Activated CD8-positive, alpha-beta memory T cell treated with anti-CD3 and anti-CD28 coated beads, Interleukin-2, amount 10 ng/mL, durations not matched to agents 7 days and 5 days (primary cell): ENCODE measurements around the gene RPL3. TPM values are rescaled to one million over a fixed set of nuclear protein-coding genes. Genes with fewer than 3 reads are reported as not detected.

Experiments
- ATAC-seq: fragments of 150-1000 bp; cut with Tn5 transposase; one replicate; pipeline ENCODE4 v1.10.0; 2021; ENCODE audit warnings: moderate library complexity
- CTCF ChIA-PET: fragments of 350-600 bp; sonication (Branson Sonifier 250); formaldehyde crosslinking; loops from one replicate; lab custom pipeline; 2021; ENCODE audit warnings: antibody characterized with exemption; lab: Charles Lee
- DNase-seq: peaks from one replicate; pipeline ENCODE4 v3.0.0-alpha.2; 2020
- H3K27ac Mint-ChIP-seq: one replicate; pipeline ENCODE4 v1.8.0; 2021; ENCODE audit warnings: mild to moderate bottlenecking, mixed read lengths
- H3K27me3 Mint-ChIP-seq: one replicate; pipeline ENCODE4 v1.8.0; 2021; ENCODE audit warnings: mixed read lengths
- H3K36me3 Mint-ChIP-seq: one replicate; pipeline ENCODE4 v1.8.0; 2021; ENCODE audit warnings: mild to moderate bottlenecking, mixed read lengths
- H3K4me1 Mint-ChIP-seq: one replicate; pipeline ENCODE4 v1.8.0; 2021; ENCODE audit warnings: mixed read lengths
- H3K4me3 Mint-ChIP-seq: one replicate; pipeline ENCODE4 v1.8.0; 2021; ENCODE audit warnings: mild to moderate bottlenecking, moderate library complexity, mixed read lengths
- H3K9me3 Mint-ChIP-seq: one replicate; pipeline ENCODE4 v1.8.0; 2022; ENCODE audit warnings: low read depth, mixed read lengths
- total RNA-seq, 2 experiments: library from RNA; stranded (reverse); gene quantifications; one replicate each; pipeline ENCODE4 v1.2.3, GENCODE V29; 2021

The RPL3 gene
- total RNA-seq, 2 experiments from 2014 or later, result 1,571 to 1,769 TPM

DNA sequence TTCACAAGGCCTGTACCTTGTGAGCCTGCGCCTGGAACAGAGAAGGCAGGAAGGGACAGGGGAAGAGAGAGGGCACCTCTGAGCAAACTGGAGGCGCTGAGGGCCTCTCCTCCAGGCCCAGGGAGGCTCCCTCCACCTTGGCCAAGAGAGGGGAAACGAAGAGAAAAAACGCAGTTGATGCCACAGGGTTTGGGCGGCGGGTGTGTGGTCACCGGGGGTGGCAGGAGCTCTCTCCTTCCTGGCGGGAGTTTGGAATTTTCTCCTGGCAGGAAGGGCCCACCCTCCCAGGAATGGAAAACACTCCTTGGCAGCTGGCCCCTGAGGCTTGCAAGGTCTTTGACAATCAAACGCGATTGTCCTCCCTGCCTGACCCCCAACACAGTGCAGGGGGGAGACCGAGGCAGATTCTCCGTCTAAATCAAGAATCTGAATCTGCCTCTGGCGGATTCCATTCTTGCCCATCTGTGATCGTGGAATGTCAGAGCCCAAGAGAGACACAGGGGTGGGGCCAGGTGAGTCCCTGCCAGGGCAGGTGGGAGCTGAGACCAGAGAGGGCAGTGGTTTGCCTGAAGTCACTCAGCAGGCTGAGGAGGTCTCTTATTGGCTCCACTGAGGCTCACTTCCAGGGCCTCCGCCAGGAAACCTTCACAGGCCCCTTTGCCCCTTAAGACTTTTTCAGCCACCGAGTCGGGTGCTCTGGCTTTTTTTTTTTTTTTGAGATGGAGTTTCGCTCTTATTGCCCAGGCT, 21.0 kb downstream of the RPL3 start:
- ATAC-seq (no peak), DNase-seq (no peak)
- CTCF ChIA-PET, result interaction anchor here (1.5 kb wide), 1 partner anchor 13 kb away, joined by 3 read pairs; no protein-coding TSS in a partner anchor
- peaks cover 3% of the 10 kb centered on the region for H3K4me1 Mint-ChIP-seq
- no peak overlapping the region for H3K27ac Mint-ChIP-seq
- H3K36me3 Mint-ChIP-seq, result no peaks in the 10 kb centered on the region
- no peaks in the 10 kb centered on the region for H3K9me3 Mint-ChIP-seq
- H3K4me3 Mint-ChIP-seq, result no peak overlapping the region
- peaks cover 31% of the 10 kb centered on the region for H3K27me3 Mint-ChIP-seq

DNA sequence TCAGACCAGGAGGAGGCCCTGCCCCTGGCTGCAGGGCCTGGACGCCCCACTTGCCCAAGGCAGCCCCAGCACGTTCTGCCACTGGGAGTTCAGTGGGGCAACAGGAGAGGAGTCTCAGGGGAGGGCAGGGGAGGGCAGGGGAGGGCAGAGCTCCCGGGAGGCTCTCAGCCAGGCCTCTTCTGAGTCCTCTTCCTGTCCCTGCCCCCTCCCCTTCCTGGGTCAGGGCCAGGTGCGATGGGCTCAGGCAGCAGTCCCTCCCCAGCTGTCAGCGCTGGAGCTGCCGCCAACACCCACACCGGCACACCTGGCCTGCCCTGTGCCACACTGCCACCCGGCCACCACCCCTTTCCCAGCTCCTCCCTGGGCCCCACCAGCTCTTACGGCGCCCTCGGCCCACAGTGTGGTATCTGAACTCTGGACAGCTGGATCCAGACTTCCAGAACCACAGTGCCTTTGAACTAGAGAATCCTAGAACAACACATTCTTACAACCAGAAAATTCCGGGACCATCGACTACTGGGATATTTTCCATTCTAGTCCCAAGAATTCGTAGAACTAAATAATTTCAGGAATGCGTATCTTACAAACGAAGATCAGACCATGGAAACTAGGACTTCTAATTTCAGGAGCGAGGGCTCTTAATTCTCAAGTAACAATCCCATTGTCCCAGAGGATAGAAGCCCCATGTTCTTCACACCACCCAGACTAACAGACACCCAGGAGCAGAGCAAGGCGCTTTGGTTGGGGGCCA, 21.8 kb downstream of the RPL3 start:
- CTCF ChIA-PET, result interaction anchor here (1.5 kb wide), 1 partner anchor 13 kb away, joined by 3 read pairs; no protein-coding TSS in a partner anchor
- Mint-ChIP-seq H3K36me3 (no peaks in the 10 kb centered on the region), H3K27me3 (peaks cover 31% of the 10 kb centered on the region), H3K27ac (no peak overlapping the region), H3K9me3 (no peaks in the 10 kb centered on the region), H3K4me3 (no peak overlapping the region), H3K4me1 (peaks cover 3% of the 10 kb centered on the region)
- ATAC-seq, result no peak
- no peak for DNase-seq

DNA sequence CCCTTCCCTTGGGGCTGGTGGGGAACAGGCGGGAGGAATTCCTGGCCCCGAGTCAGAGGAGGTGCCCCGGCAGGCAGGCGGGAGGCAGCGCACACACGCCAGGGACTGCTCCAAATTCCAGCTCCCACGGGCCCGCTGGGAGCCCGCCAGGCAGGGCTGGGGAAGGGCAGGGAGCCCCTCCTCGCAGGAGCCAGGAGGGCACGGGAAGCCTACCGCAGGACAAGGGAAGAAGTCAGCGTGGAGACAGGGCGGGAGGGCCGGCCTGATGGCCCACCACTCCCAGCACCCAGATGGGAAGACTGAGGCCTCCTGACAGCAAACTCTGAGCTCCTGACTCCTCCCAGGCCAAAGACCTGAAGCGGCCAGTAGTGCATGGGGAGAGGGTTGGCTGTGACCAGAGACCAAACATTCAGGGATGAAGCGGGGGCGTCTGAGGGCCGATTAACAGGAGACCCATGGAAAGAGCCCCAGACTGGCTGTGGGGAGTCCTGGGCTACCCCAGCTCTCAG, 22.4 kb downstream of the RPL3 start:
- no peaks in the 10 kb centered on the region for H3K9me3 Mint-ChIP-seq

DNA sequence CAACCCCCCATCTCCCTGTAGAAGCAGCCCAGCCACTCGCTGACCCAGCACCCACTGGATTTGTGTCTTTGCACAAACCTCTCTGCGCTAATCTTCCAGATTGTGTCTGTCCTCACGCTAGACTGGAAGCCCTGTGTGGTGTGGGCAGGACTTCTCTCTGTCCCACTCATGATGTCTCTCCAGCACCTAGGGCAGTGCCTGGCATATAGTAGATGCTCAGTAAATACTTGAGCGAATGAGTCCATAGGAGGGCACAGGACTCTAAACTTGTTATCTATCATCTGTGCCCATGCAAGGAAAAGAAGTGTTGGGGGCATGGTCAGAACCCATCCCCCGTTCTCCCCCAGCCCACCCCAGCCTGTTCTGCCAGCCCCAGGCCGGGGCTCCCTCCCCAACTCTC, 22.9 kb downstream of the RPL3 start:
- Mint-ChIP-seq H3K27me3 (peaks cover 26% of the 10 kb centered on the region), H3K36me3 (no peaks in the 10 kb centered on the region), H3K9me3 (no peaks in the 10 kb centered on the region), H3K27ac (no peak overlapping the region), H3K4me1 (peaks cover 3% of the 10 kb centered on the region), H3K4me3 (no peak overlapping the region)
- CTCF ChIA-PET, result no interaction called here
- no peak for ATAC-seq
- no peak for DNase-seq

More for the DNA sequence above, 22.4 kb downstream of the RPL3 start:
- CTCF ChIA-PET, result interaction anchor here (1.5 kb wide), 1 partner anchor 14 kb away, joined by 3 read pairs; no protein-coding TSS in a partner anchor
- no peak for DNase-seq
- H3K27ac Mint-ChIP-seq, result no peak overlapping the region
- H3K36me3 Mint-ChIP-seq, result no peaks in the 10 kb centered on the region
- ATAC-seq, result no peak
- H3K27me3 Mint-ChIP-seq, result peaks cover 26% of the 10 kb centered on the region
- H3K4me3 Mint-ChIP-seq, result no peak overlapping the region
- H3K4me1 Mint-ChIP-seq, result peaks cover 3% of the 10 kb centered on the region

DNA sequence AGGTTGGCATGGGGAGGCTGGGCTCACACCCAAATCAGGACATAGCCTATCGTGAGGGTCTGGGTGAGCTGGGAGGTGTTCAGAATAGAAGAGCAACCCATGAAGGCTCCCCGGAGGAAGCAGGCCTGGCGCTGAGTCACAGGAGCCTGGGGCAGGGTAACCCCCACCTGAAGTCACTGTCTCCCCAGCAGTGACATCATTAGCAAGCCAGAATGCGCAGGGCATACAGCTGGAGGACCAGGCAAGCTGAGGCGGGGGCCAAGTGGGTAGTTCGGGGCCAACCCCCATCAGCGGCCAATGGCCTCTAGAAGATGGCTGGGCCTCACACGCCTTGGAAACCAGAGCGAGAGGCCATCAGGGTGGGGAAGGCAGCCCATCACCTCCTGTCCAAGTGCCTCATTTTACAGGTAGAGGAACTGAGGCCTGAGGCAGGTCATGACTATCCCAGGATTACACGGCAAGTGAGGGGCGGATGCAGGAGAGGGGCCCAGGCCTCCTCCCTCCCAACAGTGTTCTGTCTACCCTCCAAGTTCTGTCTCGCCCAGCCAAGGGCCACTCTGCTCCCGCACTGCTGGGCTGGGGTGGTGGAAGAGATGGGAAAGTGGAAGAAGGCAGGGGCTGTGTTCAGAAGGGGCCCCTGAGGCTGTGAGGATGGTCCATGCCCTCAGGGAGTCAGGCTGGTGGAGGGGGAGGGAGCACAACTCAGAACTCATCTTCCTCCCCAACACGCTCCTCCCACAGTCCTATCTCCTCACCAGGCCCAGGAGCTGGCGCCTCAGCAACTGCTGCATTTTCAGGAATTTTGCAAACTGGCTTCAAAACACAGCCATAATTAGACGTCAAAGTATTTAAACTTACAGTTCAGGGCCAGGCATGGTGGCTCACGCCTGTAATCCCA, 24.6 kb downstream of the RPL3 start:
- no peak for ATAC-seq
- peaks cover 2% of the 10 kb centered on the region for H3K4me1 Mint-ChIP-seq
- no peak for DNase-seq
- peaks cover 11% of the 10 kb centered on the region for H3K27me3 Mint-ChIP-seq
- no peak overlapping the region for H3K4me3 Mint-ChIP-seq
- no peaks in the 10 kb centered on the region for H3K9me3 Mint-ChIP-seq
- CTCF ChIA-PET, result no interaction called here
- no peaks in the 10 kb centered on the region for H3K36me3 Mint-ChIP-seq
- H3K27ac Mint-ChIP-seq, result no peak overlapping the region

DNA sequence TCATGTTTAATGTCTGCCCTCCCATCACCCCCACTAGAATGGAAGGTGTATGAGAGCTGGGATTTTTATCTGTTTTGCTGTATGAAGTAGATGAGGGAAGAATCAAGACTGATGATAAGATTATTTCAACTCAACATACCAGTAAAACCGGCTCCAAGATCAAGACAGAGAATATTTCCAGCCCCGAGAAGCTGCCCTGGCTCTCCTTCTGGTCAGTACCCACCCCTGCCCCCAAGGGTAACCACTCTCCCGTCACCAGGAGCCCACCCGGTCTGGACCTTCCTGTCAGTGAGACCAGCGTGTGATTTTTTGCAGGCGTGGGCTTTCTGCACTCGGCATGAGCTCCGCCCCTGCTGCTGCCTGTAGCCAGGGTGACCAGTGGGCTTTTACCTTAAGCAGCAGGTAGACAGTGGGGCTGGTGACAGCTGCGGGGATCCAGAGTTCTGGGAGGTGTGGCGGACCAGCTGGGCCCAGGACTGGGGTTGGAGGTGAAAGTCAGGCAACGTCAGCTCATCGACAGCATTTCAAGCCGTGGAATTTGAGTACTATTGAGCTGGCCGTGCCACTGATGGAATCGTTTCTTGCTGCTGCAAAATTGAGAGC, 25.6 kb downstream of the RPL3 start:
- H3K27me3 Mint-ChIP-seq, result peaks cover 3% of the 10 kb centered on the region
- no peak overlapping the region for H3K4me3 Mint-ChIP-seq
- H3K36me3 Mint-ChIP-seq, result no peaks in the 10 kb centered on the region
- DNase-seq (no peak), ATAC-seq (no peak)
- no peak overlapping the region for H3K27ac Mint-ChIP-seq
- H3K4me1 Mint-ChIP-seq, result no peaks in the 10 kb centered on the region
- no peaks in the 10 kb centered on the region for H3K9me3 Mint-ChIP-seq
- CTCF ChIA-PET, result interaction anchor here (1.3 kb wide), 1 partner anchor 123 kb away, joined by 5 read pairs; no protein-coding TSS in a partner anchor

DNA sequence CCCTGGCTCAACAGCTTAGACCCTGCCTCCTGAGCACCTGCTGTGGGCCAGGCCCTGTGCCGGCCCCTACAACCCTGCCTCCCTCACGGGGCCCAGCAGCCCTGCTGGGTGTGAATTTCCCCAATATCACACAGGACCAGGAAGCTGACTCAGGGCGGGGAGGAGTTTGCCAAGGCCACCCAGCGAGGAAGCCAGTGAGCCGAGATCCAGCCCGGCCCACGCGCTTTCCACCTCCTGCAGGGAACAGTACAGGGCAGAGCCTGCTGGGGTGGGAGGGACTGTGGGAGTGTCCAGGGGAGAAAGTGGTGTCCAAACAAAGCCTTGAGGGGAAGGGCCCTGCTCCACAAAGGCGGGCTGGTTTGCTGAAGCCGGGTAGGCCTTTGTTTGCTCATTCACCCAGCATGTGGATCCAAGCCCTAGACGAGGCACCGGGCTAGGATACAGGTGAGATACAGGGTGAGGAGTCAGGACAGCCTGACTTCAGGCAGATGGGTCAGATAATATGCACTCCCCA, 26.8 kb downstream of the RPL3 start:
- Mint-ChIP-seq H3K4me1 (no peaks in the 10 kb centered on the region), H3K27ac (no peak overlapping the region), H3K27me3 (peaks cover 2% of the 10 kb centered on the region), H3K4me3 (no peak overlapping the region), H3K9me3 (no peaks in the 10 kb centered on the region), H3K36me3 (no peaks in the 10 kb centered on the region)
- CTCF ChIA-PET, result interaction anchor here (1.3 kb wide), 1 partner anchor 122 kb away, joined by 5 read pairs; no protein-coding TSS in a partner anchor
- DNase-seq (no peak), ATAC-seq (peak; percentile 23)

DNA sequence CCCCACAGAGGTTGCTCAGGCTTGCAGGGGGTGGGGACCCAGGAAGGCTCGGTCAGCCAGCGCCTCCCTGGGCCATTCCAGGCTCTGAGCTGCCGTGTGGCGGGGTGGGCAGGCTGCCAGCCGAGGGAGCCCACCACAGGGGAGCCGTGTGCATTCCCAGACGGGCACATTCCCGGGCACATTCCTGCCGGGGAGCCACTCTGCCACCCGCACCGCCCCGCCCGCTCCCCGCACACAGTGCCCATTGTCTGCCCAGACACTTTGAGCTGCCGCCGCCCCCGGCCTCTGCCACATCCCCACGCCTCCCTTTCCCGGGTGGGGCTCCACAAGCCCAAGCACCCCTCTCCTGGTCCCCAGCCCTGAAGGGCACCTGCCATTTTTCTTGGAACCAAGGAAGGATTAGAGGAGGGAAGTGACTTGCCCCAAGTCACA, 27.4 kb downstream of the RPL3 start:
- Mint-ChIP-seq H3K9me3 (no peaks in the 10 kb centered on the region), H3K4me1 (no peaks in the 10 kb centered on the region), H3K36me3 (no peaks in the 10 kb centered on the region), H3K27ac (no peak overlapping the region), H3K4me3 (no peak overlapping the region), H3K27me3 (peaks cover 4% of the 10 kb centered on the region)
- DNase-seq (no peak), ATAC-seq (no peak)
- CTCF ChIA-PET, result no interaction called here

DNA sequence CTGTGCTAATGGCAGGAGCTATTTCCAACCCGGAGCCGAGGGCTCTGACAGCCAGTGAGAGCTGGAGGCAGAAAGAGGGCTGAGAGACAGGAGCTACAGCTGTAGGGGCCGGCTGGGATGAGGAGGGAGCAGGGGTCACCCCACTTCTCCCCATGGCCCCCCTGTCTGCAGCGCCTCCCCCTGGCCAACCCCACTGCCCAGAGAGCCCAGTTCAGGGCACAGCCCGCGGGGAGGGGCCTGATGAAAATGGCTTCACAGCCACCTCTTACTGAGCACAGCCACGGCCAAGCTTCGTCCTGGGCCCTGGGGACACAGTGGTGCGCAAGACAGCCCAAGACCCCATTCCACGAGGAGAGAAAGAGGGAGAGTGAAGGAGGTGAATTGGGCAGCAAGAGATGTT, 27.9 kb downstream of the RPL3 start:
- Mint-ChIP-seq H3K27ac (no peak overlapping the region), H3K36me3 (no peaks in the 10 kb centered on the region), H3K27me3 (peaks cover 8% of the 10 kb centered on the region), H3K4me1 (no peaks in the 10 kb centered on the region), H3K9me3 (no peaks in the 10 kb centered on the region), H3K4me3 (no peak overlapping the region)
- no peak for DNase-seq
- ATAC-seq, result no peak
- CTCF ChIA-PET, result interaction anchor here (1.1 kb wide), 1 partner anchor 29 kb away, joined by 3 read pairs; no protein-coding TSS in a partner anchor

DNA sequence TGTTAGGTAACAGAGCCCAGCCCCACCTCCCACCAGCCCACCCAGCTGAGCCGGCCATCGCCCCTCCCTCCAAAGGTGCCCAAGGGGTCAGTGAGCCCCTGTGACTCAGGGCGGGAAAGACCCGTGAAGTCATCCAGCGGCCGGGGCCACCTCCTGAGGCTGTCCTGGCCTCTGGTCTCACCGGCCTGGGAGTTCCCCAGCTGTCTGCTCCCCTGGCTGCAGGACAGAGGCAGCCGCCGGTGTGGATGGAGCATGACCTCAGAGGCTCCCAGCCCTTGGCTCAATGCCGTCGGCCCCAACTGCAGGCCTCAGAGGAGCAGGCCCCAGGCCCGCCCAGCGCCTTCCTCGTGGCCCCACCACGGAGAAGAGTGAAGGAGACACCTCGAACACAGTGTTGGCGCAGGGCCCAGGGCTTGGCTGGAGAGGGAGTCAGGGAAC, 28.7 kb downstream of the RPL3 start:
- H3K4me3 Mint-ChIP-seq, result no peak overlapping the region
- no peaks in the 10 kb centered on the region for H3K9me3 Mint-ChIP-seq
- peaks cover 8% of the 10 kb centered on the region for H3K27me3 Mint-ChIP-seq
- H3K27ac Mint-ChIP-seq, result no peak overlapping the region
- H3K36me3 Mint-ChIP-seq, result no peaks in the 10 kb centered on the region
- H3K4me1 Mint-ChIP-seq, result no peaks in the 10 kb centered on the region
- ATAC-seq, result no peak
- CTCF ChIA-PET, result interaction anchor here (1.1 kb wide), 1 partner anchor 29 kb away, joined by 3 read pairs; no protein-coding TSS in a partner anchor
- DNase-seq, result no peak

DNA sequence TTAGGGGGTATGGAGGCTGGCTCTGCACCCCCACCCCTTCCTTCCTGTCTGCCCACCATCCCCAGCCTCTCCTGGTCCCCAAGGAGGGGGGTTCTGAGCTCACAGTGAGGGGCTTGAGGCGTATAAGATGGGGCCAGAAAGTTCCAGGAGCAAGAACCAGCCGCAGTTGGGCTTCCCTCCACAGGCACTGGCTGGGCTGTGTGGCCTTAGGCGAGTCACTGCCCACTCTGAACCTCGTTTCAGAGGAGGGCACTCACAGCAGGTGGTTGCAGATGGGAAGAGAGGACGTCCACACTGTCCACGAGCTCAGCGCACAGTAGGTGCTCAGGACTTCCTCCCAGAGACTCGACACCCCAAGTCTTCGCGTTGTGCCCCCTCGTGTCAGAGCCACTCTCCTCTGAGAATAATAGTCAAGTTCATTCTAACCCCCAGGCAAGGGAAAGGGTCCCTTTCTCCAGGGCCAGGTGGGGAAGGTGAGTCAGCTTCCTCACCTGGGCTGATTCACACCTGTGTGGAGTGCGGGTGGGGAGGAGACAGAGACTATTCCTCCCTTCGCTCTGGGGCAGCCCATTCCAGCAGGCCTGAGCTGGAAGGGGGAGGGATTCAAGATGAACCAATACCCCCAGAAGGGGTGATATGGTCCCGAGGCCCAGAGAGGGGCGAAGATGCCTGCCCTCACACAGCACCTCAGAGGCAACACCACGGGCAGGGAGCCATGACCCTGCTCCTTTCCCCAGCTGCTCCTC, 29.3 kb downstream of the RPL3 start:
- H3K27me3 Mint-ChIP-seq, result peaks cover 8% of the 10 kb centered on the region
- H3K36me3 Mint-ChIP-seq, result no peaks in the 10 kb centered on the region
- no peak for ATAC-seq
- DNase-seq, result no peak
- no peak overlapping the region for H3K27ac Mint-ChIP-seq
- H3K4me3 Mint-ChIP-seq, result no peak overlapping the region
- no peaks in the 10 kb centered on the region for H3K4me1 Mint-ChIP-seq
- no peaks in the 10 kb centered on the region for H3K9me3 Mint-ChIP-seq
- CTCF ChIA-PET, result interaction anchor here (1.1 kb wide), 1 partner anchor 30 kb away, joined by 3 read pairs; no protein-coding TSS in a partner anchor

DNA sequence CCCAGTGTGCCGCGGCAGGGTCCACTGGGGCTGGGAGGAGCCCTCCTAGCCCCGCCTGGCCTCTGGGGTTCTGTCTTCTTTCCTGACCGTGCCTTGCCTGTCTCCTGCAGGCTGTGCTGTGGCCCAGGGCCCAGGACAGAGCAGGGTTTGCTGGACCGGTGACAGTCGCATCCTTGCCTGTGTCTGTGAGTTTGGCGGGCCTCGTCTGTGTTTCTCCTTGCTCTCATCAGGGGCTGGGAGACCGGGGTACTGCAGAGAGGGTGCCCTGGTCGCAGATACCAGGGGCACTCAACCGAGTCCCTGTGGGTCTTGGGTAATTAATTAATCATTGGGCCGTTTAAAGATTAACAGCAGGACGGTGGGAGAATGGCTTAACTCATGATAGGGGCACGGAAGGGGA, 29.9 kb downstream of the RPL3 start:
- Mint-ChIP-seq H3K27me3 (peaks cover 8% of the 10 kb centered on the region), H3K36me3 (no peaks in the 10 kb centered on the region), H3K4me1 (no peaks in the 10 kb centered on the region), H3K9me3 (no peaks in the 10 kb centered on the region), H3K27ac (no peak overlapping the region), H3K4me3 (no peak overlapping the region)
- CTCF ChIA-PET, result no interaction called here
- no peak for ATAC-seq
- DNase-seq, result no peak
